Breast epithelium (tissue), 4 donors: ENCODE results near the gene SLC6A11. TPM values are rescaled to one million over a fixed set of nuclear protein-coding genes. Genes with fewer than 3 reads are reported as not detected.

Experiments used
- DNase-seq, 2 donors: peaks; one replicate each; pipeline ENCODE4 v3.0.0-alpha.2; 2019; ENCODE audit warnings: low spot score in 2 of 2
- H3K27ac ChIP-seq, 2 donors: fragments of 200-600 bp; sonication (generic) in 1 of 2; one replicate each; pipeline ENCODE4 v1.5.1; 2016 to 2019; ENCODE audit warnings: mild to moderate bottlenecking in 1 of 2
- H3K27me3 ChIP-seq, 2 donors: fragments of 200-600 bp; sonication (generic) in 1 of 2; one replicate each; pipeline versions ENCODE4 v1.5.1 to v1.6.0; 2017 to 2019; ENCODE audit warnings: control low read depth in 1 of 2, mild to moderate bottlenecking in 1 of 2
- H3K36me3 ChIP-seq: fragments of 200-600 bp; one replicate; pipeline ENCODE4 v1.5.1; 2019
- H3K4me1 ChIP-seq, 2 donors: fragments of 200-600 bp; sonication (generic); one replicate each; pipeline ENCODE4 v1.5.1; 2016 to 2019; ENCODE audit warnings: control low read depth in 1 of 2
- H3K4me3 ChIP-seq, 3 donors: fragments of 200-600 bp; sonication (generic); 1 replicate in 2 of 3; 2 replicates in 1 of 3; pipeline ENCODE4 v1.5.1; 2016 to 2019; ENCODE audit warnings: mild to moderate bottlenecking in 3 of 3, moderate library complexity in 2 of 3
- H3K9me3 ChIP-seq, 2 donors: fragments of 200-600 bp; sonication (generic) in 1 of 2; one replicate each; pipeline ENCODE4 v1.5.1; 2016 to 2019; ENCODE audit warnings: control low read depth in 1 of 2
- CTCF ChIP-seq, 3 donors: fragments of 450-650 bp; IDR thresholded peaks; one replicate each; pipeline ENCODE4 v1.5.1; 2016 to 2017; ENCODE audit warnings: antibody characterized with exemption in 3 of 3, mild to moderate bottlenecking in 3 of 3, moderate library complexity in 3 of 3
- POLR2A ChIP-seq: fragments of 450-650 bp; IDR thresholded peaks from one replicate; pipeline ENCODE4 v1.6.1; 2016; ENCODE audit warnings: antibody characterized with exemption, mild to moderate bottlenecking, moderate library complexity
- POLR2AphosphoS5 ChIP-seq, 3 donors: sonication (generic); formaldehyde crosslinking; IDR thresholded peaks; one replicate each; pipeline ENCODE4 v1.6.1; 2017; ENCODE audit warnings: antibody characterized with exemption in 3 of 3
- intact Hi-C: fragments of 100-400 bp; cut with DNase I; formaldehyde crosslinking; loops from one replicate; pipeline ENCODE4 v1.15.1; 2023; ENCODE audit warnings: low total_unique reads
- total RNA-seq, 3 donors: library from RNA; depleted of rRNA; stranded (reverse); fragments of >200 nt; gene quantifications; one replicate each; pipeline ENCODE4 v1.1.0, GENCODE V29; 2016

SLC6A11 gene
- total RNA-seq, 3 donors from 2014 or later, result under 0.01 to 0.15 TPM; not detected in 1

- no peaks in the 10 kb centered on the region for H3K9me3 ChIP-seq
- intact Hi-C loops, result no loop called here
- no peaks in the 10 kb centered on the region for H3K36me3 ChIP-seq
- DNase-seq, result no peak
- no peak for TF ChIP-seq POLR2A
- TF ChIP-seq POLR2AphosphoS5 (IDR thresholded peaks at IDR 0.05), result no peak
- no peak for TF ChIP-seq CTCF (IDR thresholded peaks at IDR 0.05)
- no peaks in the 10 kb centered on the region for H3K4me1 ChIP-seq
- no peak overlapping the region for H3K27ac ChIP-seq
- H3K27me3 ChIP-seq, result peaks cover 0 to 23% of the 10 kb centered on the region in 2 donors
- H3K4me3 ChIP-seq, result no peak overlapping the region
These were observed 154.4 kb downstream of the SLC6A11 start for GRCh38 chr3:10970306-10970960.

GRCh38 chr3:10972072-10972782 lies 156.2 kb downstream of the SLC6A11 start:
- Histone ChIP-seq H3K27ac (no peak overlapping the region), H3K27me3 (peaks cover 0 to 19% of the 10 kb centered on the region in 2 donors), H3K4me1 (no peaks in the 10 kb centered on the region), H3K36me3 (no peaks in the 10 kb centered on the region), H3K4me3 (no peak overlapping the region), H3K9me3 (no peaks in the 10 kb centered on the region)
- TF ChIP-seq POLR2AphosphoS5 (IDR thresholded peaks at IDR 0.05), result no peak
- intact Hi-C loops, result no loop called here
- no peak for DNase-seq

GRCh38 chr3:10973046-10973595 lies 157.1 kb downstream of the SLC6A11 start:
- H3K4me1 ChIP-seq, result no peaks in the 10 kb centered on the region
- H3K27me3 ChIP-seq, result peaks cover 0 to 19% of the 10 kb centered on the region in 2 donors
- no peak for TF ChIP-seq POLR2AphosphoS5 (IDR thresholded peaks at IDR 0.05)
- no peak for TF ChIP-seq CTCF (IDR thresholded peaks at IDR 0.05)
- TF ChIP-seq POLR2A, result no peak
- no peaks in the 10 kb centered on the region for H3K36me3 ChIP-seq
- DNase-seq, result no peak
- H3K27ac ChIP-seq, result no peak overlapping the region
- no peaks in the 10 kb centered on the region for H3K9me3 ChIP-seq
- intact Hi-C loops, result no loop called here
- no peak overlapping the region for H3K4me3 ChIP-seq

- no peak for DNase-seq
- H3K4me3 ChIP-seq, result no peak overlapping the region
- intact Hi-C loops, result no loop called here
These were observed 158.1 kb downstream of the SLC6A11 start for GRCh38 chr3:10974131-10974530.

More at GRCh38 chr3:10974131-10974530, 158.1 kb downstream of the SLC6A11 start:
- H3K27ac ChIP-seq, result no peak overlapping the region
- H3K36me3 ChIP-seq, result no peaks in the 10 kb centered on the region
- TF ChIP-seq CTCF (IDR thresholded peaks at IDR 0.05) (no peak), POLR2A (no peak), POLR2AphosphoS5 (IDR thresholded peaks at IDR 0.05) (no peak)
- H3K4me1 ChIP-seq, result no peaks in the 10 kb centered on the region
- peaks cover 0 to 19% of the 10 kb centered on the region in 2 donors for H3K27me3 ChIP-seq
- H3K9me3 ChIP-seq, result no peaks in the 10 kb centered on the region
